Measurements from ENCODE around the gene FSD1. TPM values are rescaled to one million over a fixed set of nuclear protein-coding genes. Genes with fewer than 3 reads are reported as not detected.

Gene FSD1
- total RNA-seq, 1 donor from 2014 or later = 48.3 TPM

DNA sequence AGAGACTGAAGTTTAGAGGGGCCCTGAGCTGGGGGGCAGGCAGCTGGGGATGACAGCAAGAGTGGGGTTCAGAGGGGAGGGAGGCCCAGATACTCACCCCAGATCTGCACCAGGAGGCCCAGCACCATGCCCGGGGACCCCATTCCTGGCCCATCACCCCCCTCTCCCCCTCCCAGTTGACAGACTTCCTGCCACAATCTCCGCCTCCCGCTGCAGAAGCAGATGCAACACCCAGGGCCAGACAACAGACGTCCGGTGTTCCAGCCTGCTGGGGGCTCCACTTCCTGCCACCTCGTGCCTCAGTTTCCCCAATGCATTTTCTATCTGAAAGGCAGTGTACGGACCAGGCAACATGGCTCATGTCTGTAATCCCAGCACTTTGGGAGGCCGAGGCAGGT is 2.2 kb upstream of the FSD1 start, which contains the start of gene TMIGD2:
Gene TMIGD2 (minus strand): TSS at position 147 of the 398 bp plus-strand sequence. CDS start 4 bp downstream, at position 143.
- Histone ChIP-seq H3K4me2 (peak within 1 kb of the TSS; percentile 29), H2AFZ (replicated peaks) (peak within 1 kb of the TSS; percentile 95), H3F3A (ENCODE audit: low read depth) (peaks cover 13% of the 10 kb centered on the region), H3K27me3 (no peaks in the 10 kb centered on the region), H3K9ac (no peak within 1 kb of the TSS), H4K20me1 (ENCODE audit: low read depth) (no peaks in the 10 kb centered on the region), H3K36me3 (no peaks in the 10 kb centered on the region), H3K27ac (peak within 1 kb of the TSS; percentile 63), H3K9me3 (ENCODE audit: low read depth) (no peaks in the 10 kb centered on the region), H3K4me1 (peaks cover 10% of the 10 kb centered on the region), H3K79me2 (ENCODE audit: low read depth) (peaks cover 6% of the 10 kb centered on the region), H3K4me3 (no peak within 1 kb of the TSS)
- DNase-seq (ENCODE audit: low spot score) = no peak
- Mint-ChIP-seq H3K27ac (peak within 1 kb of the TSS; percentile 64), H3K4me3 (peak within 1 kb of the TSS; percentile 38), H3K27me3 (ENCODE audit: insufficient read depth, low read depth) (peaks cover 4% of the 10 kb centered on the region), H3K36me3 (peaks cover 6% of the 10 kb centered on the region), H3K4me1 (peaks cover 14% of the 10 kb centered on the region), H3K9me3 (peaks cover 2% of the 10 kb centered on the region)
- TF ChIP-seq, protein P1, sequence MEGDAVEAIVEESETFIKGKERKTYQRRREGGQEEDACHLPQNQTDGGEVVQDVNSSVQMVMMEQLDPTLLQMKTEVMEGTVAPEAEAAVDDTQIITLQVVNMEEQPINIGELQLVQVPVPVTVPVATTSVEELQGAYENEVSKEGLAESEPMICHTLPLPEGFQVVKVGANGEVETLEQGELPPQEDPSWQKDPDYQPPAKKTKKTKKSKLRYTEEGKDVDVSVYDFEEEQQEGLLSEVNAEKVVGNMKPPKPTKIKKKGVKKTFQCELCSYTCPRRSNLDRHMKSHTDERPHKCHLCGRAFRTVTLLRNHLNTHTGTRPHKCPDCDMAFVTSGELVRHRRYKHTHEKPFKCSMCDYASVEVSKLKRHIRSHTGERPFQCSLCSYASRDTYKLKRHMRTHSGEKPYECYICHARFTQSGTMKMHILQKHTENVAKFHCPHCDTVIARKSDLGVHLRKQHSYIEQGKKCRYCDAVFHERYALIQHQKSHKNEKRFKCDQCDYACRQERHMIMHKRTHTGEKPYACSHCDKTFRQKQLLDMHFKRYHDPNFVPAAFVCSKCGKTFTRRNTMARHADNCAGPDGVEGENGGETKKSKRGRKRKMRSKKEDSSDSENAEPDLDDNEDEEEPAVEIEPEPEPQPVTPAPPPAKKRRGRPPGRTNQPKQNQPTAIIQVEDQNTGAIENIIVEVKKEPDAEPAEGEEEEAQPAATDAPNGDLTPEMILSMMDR (IDR thresholded peaks at IDR 0.05) = no peak
- TF ChIP-seq EZH2 (IDR thresholded peaks at IDR 0.05) (no peak), EZH2phosphoT487 (IDR thresholded peaks at IDR 0.05) (no peak)

DNA sequence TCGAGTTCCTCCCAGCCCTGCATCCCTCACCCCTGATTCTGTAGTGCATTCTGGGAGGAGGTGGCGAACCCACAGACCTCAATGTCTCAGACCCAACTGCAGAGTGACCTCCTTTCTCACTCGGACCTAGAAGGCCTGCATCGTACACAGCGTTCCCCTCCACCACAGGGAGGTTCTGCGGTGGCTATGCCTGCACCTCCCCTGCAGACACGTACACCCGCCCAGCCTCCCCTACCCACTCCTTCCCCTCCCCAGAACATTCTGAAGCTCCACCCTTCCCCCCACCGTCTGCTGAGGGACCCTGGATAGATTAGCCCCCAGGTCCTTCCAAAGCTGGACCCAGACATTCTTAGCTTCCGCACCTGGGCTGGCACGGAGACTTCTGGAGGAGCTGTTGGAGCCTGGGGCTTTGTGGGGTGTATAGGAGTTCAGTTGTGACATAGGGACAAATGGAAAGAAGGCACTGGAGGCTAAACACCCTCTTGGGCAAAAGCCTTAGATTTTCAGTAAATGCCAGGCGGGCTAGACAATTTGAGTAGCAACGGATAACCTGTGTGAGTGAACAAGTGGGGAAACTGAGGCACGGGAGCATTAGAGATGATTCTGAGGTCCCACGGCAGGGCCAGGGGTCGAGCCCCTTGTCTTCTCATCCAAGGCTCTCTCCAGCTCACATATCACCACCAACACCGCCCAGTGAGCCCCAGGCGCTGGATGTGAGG is 420 bp upstream of the FSD1 start:
- TF ChIP-seq EZH2 (IDR thresholded peaks at IDR 0.05) = no peak
- TF ChIP-seq, protein P1 (IDR thresholded peaks at IDR 0.05) = no peak
- no peak overlapping the region for H3K27ac ChIP-seq
- H3K4me2 ChIP-seq = peak overlapping the region; percentile 70
- Mint-ChIP-seq H3K9me3 (no peaks in the 10 kb centered on the region), H3K36me3 (peaks cover 6% of the 10 kb centered on the region), H3K27ac (no peak overlapping the region), H3K4me3 (peak overlapping the region; percentile 85), H3K4me1 (peaks cover 14% of the 10 kb centered on the region), H3K27me3 (ENCODE audit: insufficient read depth, low read depth) (peaks cover 2% of the 10 kb centered on the region)
- peaks cover 10% of the 10 kb centered on the region for H3K4me1 ChIP-seq
- H3K36me3 ChIP-seq = no peaks in the 10 kb centered on the region
- H3K9me3 ChIP-seq (ENCODE audit: low read depth) = no peaks in the 10 kb centered on the region
- peaks cover 13% of the 10 kb centered on the region for H3F3A ChIP-seq (ENCODE audit: low read depth)
- no peaks in the 10 kb centered on the region for H4K20me1 ChIP-seq (ENCODE audit: low read depth)
- DNase-seq (ENCODE audit: low spot score) = no peak
- H2AFZ ChIP-seq (replicated peaks) = peak overlapping the region; percentile 65
- no peak overlapping the region for H3K9ac ChIP-seq
- H3K27me3 ChIP-seq = no peaks in the 10 kb centered on the region
- peak overlapping the region; percentile 67 for H3K4me3 ChIP-seq
- H3K79me2 ChIP-seq (ENCODE audit: low read depth) = peaks cover 6% of the 10 kb centered on the region

DNA sequence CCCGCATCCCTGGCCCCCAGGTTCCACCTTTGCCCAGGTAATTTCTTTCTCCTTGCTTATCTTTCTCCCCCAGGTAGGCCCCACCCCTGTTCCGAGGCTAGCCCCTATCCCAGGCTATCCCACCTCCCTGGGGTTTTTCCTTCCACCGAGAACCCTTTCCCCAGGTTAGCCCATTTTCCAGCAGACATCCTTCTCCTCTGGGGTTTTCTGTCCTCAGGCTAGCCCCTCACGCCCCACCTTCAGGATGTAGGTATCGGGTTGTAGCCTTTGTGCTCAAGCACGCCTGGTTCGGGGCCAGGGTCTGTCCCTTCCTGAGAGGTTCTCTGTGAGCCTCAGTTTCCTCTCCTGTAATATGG is 837 bp downstream of the FSD1 start:
- no peak overlapping the region for H3K27ac ChIP-seq
- peak overlapping the region; percentile 67 for H3K4me3 ChIP-seq
- peaks cover 10% of the 10 kb centered on the region for H3K4me1 ChIP-seq
- no peak for DNase-seq (ENCODE audit: low spot score)
- peaks cover 6% of the 10 kb centered on the region for H3K79me2 ChIP-seq (ENCODE audit: low read depth)
- no peaks in the 10 kb centered on the region for H4K20me1 ChIP-seq (ENCODE audit: low read depth)
- Mint-ChIP-seq H3K27ac (no peak overlapping the region), H3K4me1 (peaks cover 14% of the 10 kb centered on the region), H3K9me3 (no peaks in the 10 kb centered on the region), H3K27me3 (ENCODE audit: insufficient read depth, low read depth) (peaks cover 2% of the 10 kb centered on the region), H3K36me3 (peaks cover 6% of the 10 kb centered on the region), H3K4me3 (peak overlapping the region; percentile 80)
- H3F3A ChIP-seq (ENCODE audit: low read depth) = peaks cover 14% of the 10 kb centered on the region
- H3K9me3 ChIP-seq (ENCODE audit: low read depth) = no peaks in the 10 kb centered on the region
- H2AFZ ChIP-seq (replicated peaks) = peak overlapping the region; percentile 65
- no peaks in the 10 kb centered on the region for H3K36me3 ChIP-seq
- no peak for TF ChIP-seq EZH2phosphoT487 (IDR thresholded peaks at IDR 0.05)
- no peak for TF ChIP-seq EZH2 (IDR thresholded peaks at IDR 0.05)
- TF ChIP-seq, protein P1 (IDR thresholded peaks at IDR 0.05) = no peak
- H3K27me3 ChIP-seq = no peaks in the 10 kb centered on the region
- H3K9ac ChIP-seq = no peak overlapping the region
- H3K4me2 ChIP-seq = peak overlapping the region; percentile 70
